ENCODE data around the gene KCNT2. TPM values are rescaled to one million over a fixed set of nuclear protein-coding genes. Genes with fewer than 3 reads are reported as not detected.
"Not testable (repeated sequence)": the region's sequence is repeated elsewhere in the genome, so short reads cannot be mapped to it uniquely, and the experiment has no call there.

KCNT2 gene
- total RNA-seq, 4 donors from 2014 or later = 0.18 to 3.3 (median 2.0) TPM

GRCh38 chr1:196271212-196271947 lies 336.9 kb downstream of the KCNT2 start:
- Histone ChIP-seq H3K9me3 (no peaks in the 10 kb centered on the region), H3K4me1 (no peaks in the 10 kb centered on the region), H3K4me3 (no peak overlapping the region), H3K36me3 (no peaks in the 10 kb centered on the region), H3K27me3 (no peaks in the 10 kb centered on the region), H3K27ac (no peak overlapping the region)
- no peak for DNase-seq
- no peak for TF ChIP-seq CTCF (IDR thresholded peaks at IDR 0.05)

DNA sequence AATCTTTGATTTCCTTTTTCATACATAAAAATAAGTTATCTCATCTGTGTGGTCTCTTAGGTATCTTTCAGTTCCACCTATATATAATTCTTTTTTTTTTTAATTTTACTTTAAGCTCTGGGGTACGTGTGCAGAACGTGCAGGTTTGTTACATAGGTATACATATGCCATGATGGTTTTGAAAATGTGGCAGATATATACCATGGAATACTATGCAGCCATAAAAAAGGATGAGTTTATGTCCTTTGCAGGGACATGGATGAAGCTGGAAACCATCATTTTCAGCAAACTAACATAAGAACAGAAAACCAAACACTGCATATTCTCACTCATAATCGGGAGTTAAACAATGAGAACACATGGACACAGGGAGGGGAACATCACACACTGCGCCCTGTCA lies 345.2 kb downstream of the KCNT2 start:
- not testable (repeated sequence) for DNase-seq, H3K27me3 ChIP-seq, H3K9me3 ChIP-seq, H3K4me3 ChIP-seq, H3K4me1 ChIP-seq, H3K27ac ChIP-seq, H3K36me3 ChIP-seq

- no peaks in the 10 kb centered on the region for H3K27me3 ChIP-seq
- no peak for TF ChIP-seq POLR2A (IDR thresholded peaks at IDR 0.05)
- TF ChIP-seq CTCF (IDR thresholded peaks at IDR 0.05) = no peak
- H3K4me1 ChIP-seq = no peaks in the 10 kb centered on the region
- no peaks in the 10 kb centered on the region for H3K36me3 ChIP-seq
- DNase-seq = no peak
- no peaks in the 10 kb centered on the region for H3K9me3 ChIP-seq
- H3K4me3 ChIP-seq = no peak overlapping the region
- no peak overlapping the region for H3K27ac ChIP-seq
These were observed 348.0 kb downstream of the KCNT2 start for GRCh38 chr1:196260270-196260669.

DNA sequence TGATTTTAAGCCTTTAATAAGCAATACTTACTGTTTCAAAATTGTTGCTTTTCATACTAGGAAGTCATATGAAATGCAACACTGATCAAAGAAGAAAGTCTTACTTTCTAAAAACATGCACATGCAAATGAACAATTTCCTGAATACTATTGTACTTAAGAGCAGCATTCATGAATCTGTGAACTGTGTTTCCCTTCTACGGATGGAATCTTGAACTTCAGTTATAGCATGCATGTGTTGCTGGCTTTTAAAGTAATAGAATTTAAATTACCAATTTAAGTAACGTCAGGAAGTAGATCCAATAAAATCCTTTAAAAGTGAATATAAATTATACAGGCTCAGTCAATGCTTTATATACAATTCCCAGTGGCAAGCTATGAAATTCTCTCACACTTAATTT lies 348.9 kb downstream of the KCNT2 start:
- Histone ChIP-seq H3K27me3 (no peaks in the 10 kb centered on the region), H3K27ac (no peak overlapping the region), H3K4me1 (no peaks in the 10 kb centered on the region), H3K36me3 (no peaks in the 10 kb centered on the region), H3K9me3 (no peaks in the 10 kb centered on the region), H3K4me3 (no peak overlapping the region)
- TF ChIP-seq CTCF (IDR thresholded peaks at IDR 0.05) (no peak), POLR2A (IDR thresholded peaks at IDR 0.05) (no peak)
- no peak for DNase-seq

GRCh38 chr1:196255762-196256161 lies 352.5 kb downstream of the KCNT2 start:
- H3K4me3 ChIP-seq = no peak overlapping the region
- no peaks in the 10 kb centered on the region for H3K4me1 ChIP-seq

GRCh38 chr1:196229546-196229945 lies 378.7 kb downstream of the KCNT2 start:
- TF ChIP-seq CTCF (IDR thresholded peaks at IDR 0.05) = no peak
- TF ChIP-seq POLR2A (IDR thresholded peaks at IDR 0.05) = no peak
- Histone ChIP-seq H3K36me3 (no peaks in the 10 kb centered on the region), H3K9me3 (no peaks in the 10 kb centered on the region), H3K27me3 (no peaks in the 10 kb centered on the region), H3K4me1 (no peaks in the 10 kb centered on the region), H3K4me3 (no peak overlapping the region), H3K27ac (no peak overlapping the region)
- no peak for DNase-seq

More at GRCh38 chr1:196255762-196256161, 352.5 kb downstream of the KCNT2 start:
- no peaks in the 10 kb centered on the region for H3K9me3 ChIP-seq
- no peaks in the 10 kb centered on the region for H3K27me3 ChIP-seq
- H3K36me3 ChIP-seq = no peaks in the 10 kb centered on the region
- DNase-seq = no peak
- no peak overlapping the region for H3K27ac ChIP-seq
- no peak for TF ChIP-seq CTCF (IDR thresholded peaks at IDR 0.05)
- no peak for TF ChIP-seq POLR2A (IDR thresholded peaks at IDR 0.05)

Measured in Peyer's patch (tissue), 4 donors.